A673 (cell line): ENCODE data around the gene CCDC12. TPM values are rescaled to one million over a fixed set of nuclear protein-coding genes. Genes with fewer than 3 reads are reported as not detected.

Source experiments
- BruUV-seq: library from RNA; stranded (reverse); fragments of 400-500 nt; replicated peaks from 2 replicates; lab custom pipeline; 2021; lab: Mats Ljungman, UMichigan
- CTCF ChIA-PET: fragments of 300-600 bp; sonication (Branson Sonifier 250); formaldehyde crosslinking; loops from one replicate; lab custom pipeline; 2022; ENCODE audit warnings: antibody characterized with exemption; lab: Charles Lee
- POLR2A ChIA-PET: fragments of 300-600 bp; sonication (Branson Sonifier 250); formaldehyde crosslinking; loops from one replicate; lab custom pipeline; 2022; ENCODE audit warnings: antibody characterized with exemption; ENCODE audit not compliant: low non-redundant PET; lab: Charles Lee
- DNase-seq: peaks from one replicate; pipeline ENCODE4 v3.0.0-alpha.2; 2015; ENCODE audit warnings: low spot score
- H3K27ac ChIP-seq: fragments of 200-600 bp; sonication (generic); 2 replicates; pipeline ENCODE4 v1.5.1; 2016; ENCODE audit warnings: mixed run types, low read depth, mild to moderate bottlenecking, mixed read lengths, antibody characterized with exemption, low read length; ENCODE audit not compliant: poor library complexity, severe bottlenecking
- H3K27me3 ChIP-seq: fragments of 200-600 bp; sonication (generic); replicated peaks from 2 replicates; pipeline ENCODE4 v1.6.1; 2017; ENCODE audit warnings: mixed run types, low read depth, mild to moderate bottlenecking, mixed read lengths, antibody characterized with exemption, low read length; ENCODE audit not compliant: insufficient read depth, poor library complexity
- H3K36me3 ChIP-seq: fragments of 200-600 bp; sonication (generic); 2 replicates; pipeline ENCODE4 v1.6.1; 2016; ENCODE audit warnings: mixed run types, mild to moderate bottlenecking, mixed read lengths, antibody characterized with exemption, low read length; ENCODE audit not compliant: insufficient read depth, poor library complexity, severe bottlenecking
- H3K4me1 ChIP-seq: fragments of 200-600 bp; sonication (generic); 2 replicates; pipeline ENCODE4 v1.6.1; 2017; ENCODE audit warnings: mixed run types, mild to moderate bottlenecking, mixed read lengths, antibody characterized with exemption, low read length; ENCODE audit not compliant: insufficient read depth, poor library complexity, severe bottlenecking
- H3K4me3 ChIP-seq: fragments of 200-600 bp; sonication (generic); 2 replicates; pipeline ENCODE4 v1.5.1; 2016; ENCODE audit warnings: low read depth, mixed run types, mild to moderate bottlenecking, mixed read lengths, low read length; ENCODE audit not compliant: poor library complexity, severe bottlenecking
- H3K9me3 ChIP-seq: fragments of 200-600 bp; sonication (generic); 2 replicates; pipeline ENCODE4 v1.6.1; 2016; ENCODE audit warnings: mixed run types, low read depth, mild to moderate bottlenecking, mixed read lengths, antibody characterized with exemption, low read length; ENCODE audit not compliant: poor library complexity, severe bottlenecking
- EZH2 ChIP-seq: fragments of 200-600 bp; sonication (generic); IDR thresholded peaks from 2 replicates; pipeline ENCODE4 v1.6.1; 2017; ENCODE audit warnings: borderline replicate concordance, low read depth, mild to moderate bottlenecking, mixed read lengths, antibody characterized with exemption, low read length; ENCODE audit not compliant: poor library complexity, severe bottlenecking
- intact Hi-C: fragments of 100-400 bp; cut with micrococcal nuclease; formaldehyde crosslinking; loops from one replicate; pipeline ENCODE4 v1.10.0; 2022; ENCODE audit not compliant: unreplicated experiment
- total RNA-seq: library from RNA; stranded (reverse); gene quantifications from 2 replicates; pipeline ENCODE4 v1.2.3, GENCODE V29; 2021
- TF ChIP-seq, protein P1 (sequence below): fragments of 300-800, 200-600 bp; sonication (generic); conservative IDR thresholded peaks from 2 replicates; pipeline ENCODE4 v1.5.1; 2017; ENCODE audit warnings: low read depth, mild to moderate bottlenecking, antibody characterized with exemption, low read length, moderate library complexity, mixed read lengths

The CCDC12 gene
- total RNA-seq, 1 experiment from 2014 or later, result 28.2 TPM

DNA sequence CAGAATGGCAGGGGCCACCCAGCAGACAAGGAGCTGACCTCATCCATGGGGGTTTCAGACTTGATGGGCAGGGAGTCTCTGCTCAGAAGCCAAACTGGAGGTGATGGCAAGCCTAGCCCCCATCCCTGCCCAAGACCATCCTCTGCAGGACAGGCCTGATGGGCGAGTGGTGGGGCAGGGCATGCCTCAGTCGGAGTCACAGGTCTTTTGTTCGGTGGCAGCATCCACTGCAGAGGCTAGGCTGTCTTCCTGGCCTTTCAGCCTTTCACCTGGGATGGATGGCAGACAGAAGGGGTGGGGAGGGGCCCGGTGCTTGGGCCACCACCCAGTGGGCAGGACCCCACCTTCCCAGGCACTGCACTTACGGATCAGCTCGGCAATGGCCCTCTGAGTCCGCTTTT lies 54.7 kb downstream of the CCDC12 start:
- H3K36me3 ChIP-seq, result peaks cover 28% of the 10 kb centered on the region
- TF ChIP-seq, protein P1, sequence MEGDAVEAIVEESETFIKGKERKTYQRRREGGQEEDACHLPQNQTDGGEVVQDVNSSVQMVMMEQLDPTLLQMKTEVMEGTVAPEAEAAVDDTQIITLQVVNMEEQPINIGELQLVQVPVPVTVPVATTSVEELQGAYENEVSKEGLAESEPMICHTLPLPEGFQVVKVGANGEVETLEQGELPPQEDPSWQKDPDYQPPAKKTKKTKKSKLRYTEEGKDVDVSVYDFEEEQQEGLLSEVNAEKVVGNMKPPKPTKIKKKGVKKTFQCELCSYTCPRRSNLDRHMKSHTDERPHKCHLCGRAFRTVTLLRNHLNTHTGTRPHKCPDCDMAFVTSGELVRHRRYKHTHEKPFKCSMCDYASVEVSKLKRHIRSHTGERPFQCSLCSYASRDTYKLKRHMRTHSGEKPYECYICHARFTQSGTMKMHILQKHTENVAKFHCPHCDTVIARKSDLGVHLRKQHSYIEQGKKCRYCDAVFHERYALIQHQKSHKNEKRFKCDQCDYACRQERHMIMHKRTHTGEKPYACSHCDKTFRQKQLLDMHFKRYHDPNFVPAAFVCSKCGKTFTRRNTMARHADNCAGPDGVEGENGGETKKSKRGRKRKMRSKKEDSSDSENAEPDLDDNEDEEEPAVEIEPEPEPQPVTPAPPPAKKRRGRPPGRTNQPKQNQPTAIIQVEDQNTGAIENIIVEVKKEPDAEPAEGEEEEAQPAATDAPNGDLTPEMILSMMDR, result no peak
- no peak for TF ChIP-seq EZH2
- no peak overlapping the region for H3K27ac ChIP-seq
- no peak for DNase-seq
- BruUV-seq, result TSS peak; percentile 73
- POLR2A ChIA-PET, result no interaction called here
- CTCF ChIA-PET, result no interaction called here
- no peak overlapping the region for H3K4me3 ChIP-seq
- intact Hi-C loops, result loop anchor here (2.0 to 10.0 kb wide), 2 partner anchors 73 to 403 kb away; no protein-coding TSS in a partner anchor
- H3K4me1 ChIP-seq, result no peaks in the 10 kb centered on the region
- no peaks in the 10 kb centered on the region for H3K9me3 ChIP-seq
- H3K27me3 ChIP-seq, result no peaks in the 10 kb centered on the region

DNA sequence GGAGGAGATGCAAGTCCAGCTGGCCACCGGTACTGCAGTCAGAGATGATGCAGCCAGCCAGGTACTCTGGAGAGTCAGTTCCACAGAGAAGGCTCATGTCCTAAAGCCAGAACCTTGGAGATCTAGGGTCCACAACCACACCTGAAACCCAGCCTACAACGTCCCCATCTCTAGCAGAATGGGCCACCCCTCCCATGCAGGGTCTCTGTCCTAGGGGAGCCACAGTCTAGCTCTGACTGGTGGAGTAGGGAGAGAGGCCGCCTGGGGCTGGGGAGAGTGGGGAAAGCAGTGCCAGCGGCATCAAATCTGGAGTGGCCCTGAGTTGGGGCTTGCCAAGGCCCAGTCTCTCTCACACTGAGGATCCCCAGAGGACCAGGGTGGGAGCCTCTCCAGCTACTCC lies 55.5 kb downstream of the CCDC12 start:
- BruUV-seq, result no TSS peak
- Histone ChIP-seq H3K4me1 (no peaks in the 10 kb centered on the region), H3K27ac (no peak overlapping the region), H3K4me3 (no peak overlapping the region), H3K27me3 (no peaks in the 10 kb centered on the region), H3K9me3 (no peaks in the 10 kb centered on the region), H3K36me3 (peaks cover 28% of the 10 kb centered on the region)
- intact Hi-C loops, result loop anchor here (10.0 kb wide), 1 partner anchor 74 kb away; no protein-coding TSS in a partner anchor
- CTCF ChIA-PET, result interaction anchor here (0.6 kb wide), 1 partner anchor 9 kb away, joined by 9 read pairs; no protein-coding TSS in a partner anchor
- POLR2A ChIA-PET, result no interaction called here
- no peak for DNase-seq
- TF ChIP-seq, protein P1, result no peak

- Histone ChIP-seq H3K4me1 (peaks cover 7% of the 10 kb centered on the region), H3K9me3 (no peaks in the 10 kb centered on the region), H3K27me3 (no peaks in the 10 kb centered on the region), H3K36me3 (peaks cover 28% of the 10 kb centered on the region), H3K4me3 (no peak overlapping the region), H3K27ac (no peak overlapping the region)
- BruUV-seq, result no TSS peak
- TF ChIP-seq, protein P1, result no peak
- no peak for TF ChIP-seq EZH2
- DNase-seq, result no peak
- POLR2A ChIA-PET, result interaction anchor here (0.6 kb wide), 1 partner anchor 272 kb away, joined by 4 read pairs; no protein-coding TSS in a partner anchor
- CTCF ChIA-PET, result no interaction called here
- intact Hi-C loops, result no loop called here
Measured at GRCh38 chr3:46918634-46919033, 57.9 kb downstream of the CCDC12 start.
